Activated T-helper 2 cell treated with anti-CD3 and anti-CD28 coated beads, Interferon-gamma antibody, Interleukin-2, Interleukin-4, amounts not matched to agents 10 μg/mL and 5 μg/mL and 100 μg/mL, durations not matched to agents 14 hours and 24 hours and 36 hours (primary cell): ENCODE data around the gene KPNA3. TPM values are rescaled to one million over a fixed set of nuclear protein-coding genes. Genes with fewer than 3 reads are reported as not detected.
"Not testable (repeated sequence)": the region's sequence is repeated elsewhere in the genome, so short reads cannot be mapped to it uniquely, and the experiment has no call there.

Source experiments
- DNase-seq: peaks from one replicate; pipeline ENCODE4 v3.0.0; 2021; ENCODE audit warnings: low spot score
- H3K27ac Mint-ChIP-seq: one replicate; pipeline ENCODE4 v1.8.0; 2021; ENCODE audit warnings: mixed read lengths
- H3K27me3 Mint-ChIP-seq: one replicate; pipeline ENCODE4 v1.8.0; 2021; ENCODE audit warnings: low read depth, mixed read lengths
- H3K36me3 Mint-ChIP-seq: one replicate; pipeline ENCODE4 v1.8.0; 2021; ENCODE audit warnings: low read depth, mixed read lengths
- H3K4me1 Mint-ChIP-seq: one replicate; pipeline ENCODE4 v1.8.0; 2021; ENCODE audit warnings: low read depth, mixed read lengths
- H3K4me3 Mint-ChIP-seq: one replicate; pipeline ENCODE4 v1.8.0; 2021; ENCODE audit warnings: low read depth, mild to moderate bottlenecking, moderate library complexity, mixed read lengths
- H3K9me3 Mint-ChIP-seq: one replicate; pipeline ENCODE4 v1.8.0; 2021; ENCODE audit warnings: mixed read lengths
- intact Hi-C: fragments of 100-400 bp; cut with micrococcal nuclease; formaldehyde crosslinking; loops from one replicate; pipeline ENCODE4 v1.15.1; 2023
- total RNA-seq: library from RNA; stranded (reverse); gene quantifications from 2 replicates; pipeline ENCODE4 v1.2.3, GENCODE V29; 2022

Gene KPNA3
- total RNA-seq, 1 donor from 2014 or later = 46.1 TPM

- no peaks in the 10 kb centered on the region for H3K9me3 Mint-ChIP-seq
- H3K27ac Mint-ChIP-seq = no peak overlapping the region
- no peak overlapping the region for H3K4me3 Mint-ChIP-seq
- intact Hi-C loops = no loop called here
- no peaks in the 10 kb centered on the region for H3K4me1 Mint-ChIP-seq
- peaks cover 13% of the 10 kb centered on the region for H3K27me3 Mint-ChIP-seq
- H3K36me3 Mint-ChIP-seq = no peaks in the 10 kb centered on the region
- DNase-seq = no peak
These were observed 28.9 kb upstream of the KPNA3 start for GRCh38 chr13:49821216-49822009.

DNA sequence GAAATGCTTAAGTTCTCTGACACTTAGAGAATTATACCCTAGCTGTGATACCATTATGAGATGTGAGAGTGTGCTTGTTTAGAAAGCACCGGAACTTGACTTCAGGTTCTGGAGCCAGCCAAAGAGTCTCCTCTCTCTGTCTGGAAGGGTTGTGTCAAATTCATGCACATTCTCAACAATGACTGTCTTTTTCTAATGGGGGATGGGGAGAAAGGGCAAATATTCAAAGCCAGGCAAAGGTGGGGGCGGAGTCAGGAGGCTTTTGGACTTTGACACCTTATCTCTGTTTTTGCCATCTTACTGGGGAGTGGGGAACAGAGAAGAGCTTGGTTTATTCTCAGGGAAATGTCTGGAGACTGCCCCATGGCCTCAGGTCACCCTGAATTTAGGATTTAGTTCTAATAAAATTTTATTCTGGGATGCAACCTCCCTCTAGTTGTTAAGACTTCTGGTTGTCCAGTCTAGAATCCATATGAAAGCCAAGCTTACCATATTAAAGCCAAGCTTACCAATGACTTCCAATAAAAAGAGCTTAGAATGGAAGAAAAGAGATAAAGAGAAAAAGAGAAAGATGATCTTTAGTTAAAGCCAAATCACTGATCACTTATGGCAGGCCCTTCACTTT lies 28.2 kb upstream of the KPNA3 start:
- H3K27ac Mint-ChIP-seq = no peak overlapping the region
- H3K9me3 Mint-ChIP-seq = no peaks in the 10 kb centered on the region
- DNase-seq = no peak
- peaks cover 13% of the 10 kb centered on the region for H3K27me3 Mint-ChIP-seq
- no peaks in the 10 kb centered on the region for H3K36me3 Mint-ChIP-seq
- H3K4me1 Mint-ChIP-seq = no peaks in the 10 kb centered on the region
- H3K4me3 Mint-ChIP-seq = no peak overlapping the region
- intact Hi-C loops = no loop called here

DNA sequence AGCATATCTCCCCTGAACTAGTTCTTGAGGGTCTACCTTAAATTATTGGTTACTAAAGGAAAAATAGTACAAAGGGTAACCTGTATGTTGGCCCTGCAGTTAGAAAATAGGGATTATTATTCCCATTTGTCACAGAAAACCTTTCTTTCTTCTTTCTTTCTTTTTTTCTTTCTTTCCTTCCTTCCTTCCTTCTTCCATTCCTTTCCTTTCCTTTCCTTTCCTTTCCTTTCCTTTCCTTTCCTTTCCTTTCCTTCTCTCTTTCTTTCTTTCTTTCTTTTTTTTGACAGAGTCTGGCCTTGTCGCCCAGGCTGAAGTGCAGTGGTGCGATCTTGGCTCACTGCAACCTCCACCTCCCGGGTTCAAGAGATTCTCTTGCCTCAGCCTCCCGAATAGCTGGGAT lies 23.6 kb upstream of the KPNA3 start:
- H3K9me3 Mint-ChIP-seq, H3K4me1 Mint-ChIP-seq, DNase-seq, H3K27ac Mint-ChIP-seq, intact Hi-C loops, H3K36me3 Mint-ChIP-seq, H3K4me3 Mint-ChIP-seq: not testable (repeated sequence)
- peaks cover 21% of the 10 kb centered on the region for H3K27me3 Mint-ChIP-seq

DNA sequence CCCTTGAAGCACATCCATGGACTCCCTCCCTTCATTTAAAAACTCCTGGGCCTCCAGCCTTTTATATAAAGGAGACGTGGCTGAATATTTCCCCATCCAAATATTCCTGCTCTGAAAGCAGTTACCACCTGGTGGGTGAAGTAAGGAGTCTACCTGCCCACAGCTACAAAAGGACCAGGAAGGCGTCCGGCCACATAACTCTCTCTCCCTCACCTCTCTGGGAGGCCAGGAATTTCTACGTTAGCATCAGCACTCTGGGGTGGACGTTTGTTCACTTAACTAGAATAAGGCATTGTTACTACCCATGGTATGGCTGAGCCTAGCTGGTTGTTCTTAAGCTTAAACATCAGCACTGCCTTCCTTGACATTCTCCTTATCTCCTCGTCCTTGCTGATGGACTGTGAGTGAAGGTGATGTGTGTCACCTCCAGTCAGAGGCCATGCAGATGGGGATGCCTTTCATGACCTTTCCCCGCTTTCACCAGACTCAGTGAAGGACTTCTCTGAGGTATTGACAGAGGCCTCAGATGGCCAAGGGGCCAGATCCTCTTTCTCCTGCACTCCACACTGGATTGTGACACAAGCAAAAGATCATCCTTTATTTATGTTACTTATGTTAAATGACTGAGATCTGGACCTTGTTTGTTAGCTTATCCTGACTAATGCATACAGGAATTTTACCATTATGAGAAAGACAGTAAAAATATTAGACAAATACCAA lies 22.2 kb upstream of the KPNA3 start:
- Mint-ChIP-seq H3K36me3 (no peaks in the 10 kb centered on the region), H3K27me3 (peaks cover 26% of the 10 kb centered on the region), H3K27ac (no peak overlapping the region), H3K9me3 (no peaks in the 10 kb centered on the region), H3K4me1 (no peaks in the 10 kb centered on the region), H3K4me3 (no peak overlapping the region)
- intact Hi-C loops = no loop called here
- no peak for DNase-seq

DNA sequence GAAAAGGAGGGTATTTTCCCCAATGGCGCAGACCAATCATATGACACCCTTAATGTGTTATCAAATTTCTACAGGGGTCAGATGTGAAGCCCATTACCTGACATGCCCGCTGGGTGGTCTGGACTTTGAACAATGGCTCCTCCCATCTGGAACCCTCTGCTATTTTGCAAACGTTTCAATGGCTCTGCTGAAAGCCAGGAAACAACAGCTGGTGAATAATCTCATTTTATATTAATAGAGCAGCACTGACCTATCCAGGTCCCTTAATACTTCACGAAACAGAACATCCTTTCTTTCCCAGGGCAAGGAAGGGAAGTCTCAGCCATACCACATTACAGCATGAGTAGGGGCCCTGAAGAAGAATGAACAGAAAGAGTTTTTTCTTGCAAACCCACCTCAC lies 20.3 kb upstream of the KPNA3 start:
- no peaks in the 10 kb centered on the region for H3K9me3 Mint-ChIP-seq
- no peaks in the 10 kb centered on the region for H3K4me1 Mint-ChIP-seq
- no peak overlapping the region for H3K27ac Mint-ChIP-seq
- intact Hi-C loops = no loop called here
- DNase-seq = no peak
- peaks cover 33% of the 10 kb centered on the region for H3K27me3 Mint-ChIP-seq
- H3K4me3 Mint-ChIP-seq = no peak overlapping the region
- H3K36me3 Mint-ChIP-seq = no peaks in the 10 kb centered on the region

DNA sequence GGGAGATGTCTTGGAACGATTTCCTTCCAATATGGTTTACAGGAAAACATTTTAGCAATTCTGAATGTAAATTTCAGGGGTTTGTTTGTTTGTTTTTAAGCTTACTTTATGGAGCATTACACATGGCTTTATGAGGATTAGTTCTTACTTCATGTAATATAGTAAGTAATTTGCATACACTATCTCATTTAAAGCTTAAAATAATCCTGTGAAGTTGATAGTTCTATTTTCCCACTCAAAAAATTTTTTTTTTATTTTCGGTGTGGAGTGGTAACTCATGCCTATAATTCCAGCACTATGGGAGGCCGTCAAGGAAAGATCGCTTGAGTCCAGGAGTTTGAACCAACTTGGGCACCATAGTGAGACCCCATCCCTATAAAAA lies 19.0 kb upstream of the KPNA3 start:
- no peak for DNase-seq
- H3K4me3 Mint-ChIP-seq = no peak overlapping the region
- no peaks in the 10 kb centered on the region for H3K9me3 Mint-ChIP-seq
- H3K27ac Mint-ChIP-seq = no peak overlapping the region
- H3K4me1 Mint-ChIP-seq = no peaks in the 10 kb centered on the region
- intact Hi-C loops = no loop called here
- peaks cover 28% of the 10 kb centered on the region for H3K27me3 Mint-ChIP-seq
- no peaks in the 10 kb centered on the region for H3K36me3 Mint-ChIP-seq

DNA sequence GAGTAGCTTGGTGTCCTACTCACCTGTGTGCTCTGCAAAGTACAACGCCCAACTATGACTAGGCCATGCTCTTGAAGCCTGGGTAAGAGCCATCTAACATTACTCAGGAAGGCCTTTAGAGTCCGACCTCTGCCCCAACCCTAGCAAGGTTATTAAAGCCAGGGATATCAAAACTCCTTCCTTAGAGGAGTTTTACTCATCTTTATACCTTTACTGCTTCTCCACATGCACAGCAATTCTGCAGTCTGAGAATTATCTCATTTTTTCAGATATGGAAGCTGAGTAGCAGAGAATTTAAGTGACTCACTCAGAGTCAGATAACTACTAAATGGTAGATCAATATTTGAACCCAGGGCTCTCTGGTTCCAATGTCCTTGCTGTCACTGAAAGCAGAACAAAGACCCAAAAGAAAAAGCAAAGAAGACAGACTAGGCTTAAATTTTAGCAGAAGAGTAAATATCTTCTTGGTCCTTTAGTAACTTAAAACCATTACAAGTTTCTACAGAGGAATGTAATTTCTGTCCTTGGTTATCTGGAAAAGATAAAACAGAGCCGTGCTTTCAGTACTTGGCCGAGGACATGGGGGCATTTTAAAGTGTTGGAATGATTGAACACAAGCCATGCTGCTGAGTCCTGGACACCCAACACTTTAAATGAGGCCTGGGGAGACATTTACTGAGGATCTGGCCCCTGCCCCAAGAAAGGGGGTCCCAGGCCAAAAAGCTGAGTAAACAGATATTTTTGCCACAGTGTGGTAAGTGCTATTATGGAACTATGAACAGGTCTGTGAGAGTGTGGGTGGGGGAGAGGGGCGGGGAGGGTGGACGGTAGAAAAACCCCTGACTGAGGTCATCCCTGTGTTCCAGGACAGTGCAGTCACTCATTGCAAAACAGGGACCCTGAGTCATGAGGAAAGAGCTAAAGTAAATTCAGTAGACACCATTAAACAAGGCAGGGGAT lies 18.4 kb upstream of the KPNA3 start:
- Mint-ChIP-seq H3K9me3 (no peaks in the 10 kb centered on the region), H3K36me3 (no peaks in the 10 kb centered on the region), H3K27me3 (peaks cover 32% of the 10 kb centered on the region), H3K4me1 (no peaks in the 10 kb centered on the region), H3K27ac (no peak overlapping the region), H3K4me3 (no peak overlapping the region)
- intact Hi-C loops = no loop called here
- no peak for DNase-seq

GRCh38 chr13:49807681-49808080 lies 15.2 kb upstream of the KPNA3 start:
- no peaks in the 10 kb centered on the region for H3K36me3 Mint-ChIP-seq
- H3K4me1 Mint-ChIP-seq = no peaks in the 10 kb centered on the region
- H3K4me3 Mint-ChIP-seq = no peak overlapping the region
- intact Hi-C loops = no loop called here
- no peak overlapping the region for H3K27ac Mint-ChIP-seq
- H3K27me3 Mint-ChIP-seq = peaks cover 24% of the 10 kb centered on the region
- no peak for DNase-seq
- H3K9me3 Mint-ChIP-seq = no peaks in the 10 kb centered on the region

DNA sequence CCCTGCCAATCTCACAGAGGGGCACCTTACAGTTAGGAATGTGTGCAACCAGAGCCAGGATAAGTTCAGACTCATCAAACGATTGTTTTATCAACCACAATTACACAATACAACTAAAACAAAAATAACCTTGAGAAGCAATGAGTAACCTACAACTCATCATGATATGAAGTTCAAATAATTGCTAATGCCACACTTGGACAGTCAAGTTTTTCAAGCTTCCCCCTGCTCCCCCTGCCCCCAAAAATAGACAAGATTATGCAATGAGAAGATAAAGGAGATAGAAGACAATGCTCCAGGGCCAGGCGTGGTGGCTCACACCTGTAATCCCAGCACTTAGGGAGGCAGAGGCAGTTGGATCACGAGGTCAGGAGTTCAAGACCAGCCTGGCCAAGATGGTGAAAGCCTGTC lies 13.6 kb upstream of the KPNA3 start:
- Mint-ChIP-seq H3K4me1 (no peaks in the 10 kb centered on the region), H3K36me3 (no peaks in the 10 kb centered on the region), H3K27me3 (peaks cover 19% of the 10 kb centered on the region), H3K27ac (no peak overlapping the region), H3K9me3 (no peaks in the 10 kb centered on the region), H3K4me3 (no peak overlapping the region)
- no peak for DNase-seq
- intact Hi-C loops = no loop called here

GRCh38 chr13:49803047-49803446 lies 10.6 kb upstream of the KPNA3 start:
- not testable (repeated sequence) for H3K9me3 Mint-ChIP-seq, H3K27ac Mint-ChIP-seq, H3K4me3 Mint-ChIP-seq

DNA sequence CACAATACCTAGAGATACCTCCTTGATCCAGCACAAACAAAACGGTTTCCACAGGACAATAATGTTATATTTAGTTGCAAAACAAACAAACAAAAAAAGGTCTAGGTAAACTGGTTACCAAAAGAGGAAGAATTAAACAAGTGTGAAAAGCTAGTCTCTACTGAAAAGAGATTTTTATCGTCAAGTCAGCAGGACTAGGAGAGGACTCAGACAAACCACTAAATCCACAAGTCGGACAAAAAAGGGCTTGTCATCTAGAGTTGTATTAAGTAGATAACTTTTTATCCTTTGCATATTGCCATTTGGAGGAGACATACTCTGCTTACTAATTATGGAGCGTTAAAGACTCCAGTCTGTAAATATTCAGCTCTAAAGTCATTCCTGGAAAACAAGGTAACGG lies 9.9 kb upstream of the KPNA3 start:
- Mint-ChIP-seq H3K4me3 (no peak overlapping the region), H3K36me3 (no peaks in the 10 kb centered on the region), H3K4me1 (no peaks in the 10 kb centered on the region)

More at GRCh38 chr13:49803047-49803446, 10.6 kb upstream of the KPNA3 start:
- intact Hi-C loops, DNase-seq, H3K36me3 Mint-ChIP-seq, H3K4me1 Mint-ChIP-seq: not testable (repeated sequence)
- peaks cover 11% of the 10 kb centered on the region for H3K27me3 Mint-ChIP-seq

More for the DNA sequence above, 9.9 kb upstream of the KPNA3 start:
- DNase-seq = no peak
- Mint-ChIP-seq H3K27ac (no peak overlapping the region), H3K27me3 (peaks cover 9% of the 10 kb centered on the region), H3K9me3 (no peaks in the 10 kb centered on the region)
- intact Hi-C loops = no loop called here
